Activated CD4-positive, CD25-positive, alpha-beta regulatory T cell treated with anti-CD3 and anti-CD28 coated beads, Interleukin-2, amount 50 U/mL, for 16 hours (primary cell): Measurements from ENCODE around the gene BNIP3.
"Not testable (repeated sequence)": the region's sequence is repeated elsewhere in the genome, so short reads cannot be mapped to it uniquely, and the experiment has no call there.

ENCODE experiments used
- DNase-seq: peaks from one replicate; pipeline ENCODE4 v3.0.0-alpha.2; 2020; ENCODE audit warnings: low read depth, low spot score

Gene BNIP3

GRCh38 chr10:131954356-131954965, 27.3 kb downstream of the BNIP3 start:
- DNase-seq, result no peak

GRCh38 chr10:131949908-131950307, 31.8 kb downstream of the BNIP3 start:
- not testable (repeated sequence) for DNase-seq

- DNase-seq, result no peak
Measured at GRCh38 chr10:131949041-131949862, 32.5 kb downstream of the BNIP3 start.

GRCh38 chr10:131948501-131948900, 33.2 kb downstream of the BNIP3 start:
- no peak for DNase-seq

GRCh38 chr10:131947631-131948347, 33.9 kb downstream of the BNIP3 start:
- DNase-seq, result no peak

- DNase-seq, result no peak
Measured at GRCh38 chr10:131946880-131947279, 34.8 kb downstream of the BNIP3 start.

- DNase-seq, result no peak
Measured at GRCh38 chr10:131946321-131946751, 35.4 kb downstream of the BNIP3 start.

GRCh38 chr10:131944976-131945695, 36.6 kb downstream of the BNIP3 start:
- DNase-seq, result no peak

- DNase-seq, result no peak
Measured at GRCh38 chr10:131944412-131944811, 37.3 kb downstream of the BNIP3 start.

GRCh38 chr10:131943021-131943814, 38.5 kb downstream of the BNIP3 start:
- no peak for DNase-seq

GRCh38 chr10:131942455-131942854, 39.3 kb downstream of the BNIP3 start:
- no peak for DNase-seq

GRCh38 chr10:131938681-131939080, 43.0 kb downstream of the BNIP3 start:
- DNase-seq, result no peak

- no peak for DNase-seq
Measured at GRCh38 chr10:131937836-131938235, 43.9 kb downstream of the BNIP3 start.

GRCh38 chr10:131936736-131937135, 45.0 kb downstream of the BNIP3 start:
- no peak for DNase-seq

GRCh38 chr10:131936294-131936693, 45.4 kb downstream of the BNIP3 start:
- no peak for DNase-seq

- DNase-seq, result no peak
Measured at GRCh38 chr10:131935260-131935659, 46.5 kb downstream of the BNIP3 start.

- no peak for DNase-seq
Measured at GRCh38 chr10:131934769-131935168, 47.0 kb downstream of the BNIP3 start.

- DNase-seq, result no peak
Measured at GRCh38 chr10:131933696-131934086, 48.0 kb downstream of the BNIP3 start.

- DNase-seq, result no peak
Measured at GRCh38 chr10:131933016-131933695, 48.6 kb downstream of the BNIP3 start.

- DNase-seq, result no peak
Measured at GRCh38 chr10:131931981-131932380, 49.7 kb downstream of the BNIP3 start.
